ENCODE results near the gene TRIM14. TPM values are rescaled to one million over a fixed set of nuclear protein-coding genes. Genes with fewer than 3 reads are reported as not detected.

TRIM14 gene
- total RNA-seq, 1 donor from 2014 or later = 12.8 TPM

GRCh38 chr9:98096091-98096490, 22.9 kb downstream of the TRIM14 start:
- CTCF ChIA-PET = no interaction called here
- intact Hi-C loops (cut with micrococcal nuclease) = no loop called here
- TF ChIP-seq CTCF (IDR thresholded peaks at IDR 0.05) = no peak
- DNase-seq (no peak), ATAC-seq (ENCODE audit: low read depth) (no peak)
- peaks cover 34% of the 10 kb centered on the region for H3K4me1 Mint-ChIP-seq
- no peaks in the 10 kb centered on the region for H3K9me3 Mint-ChIP-seq
- no peak overlapping the region for H3K27ac Mint-ChIP-seq
- POLR2A ChIA-PET = no interaction called here
- H3K4me3 Mint-ChIP-seq = no peak overlapping the region
- H3K27me3 Mint-ChIP-seq = no peaks in the 10 kb centered on the region
- H3K36me3 Mint-ChIP-seq (ENCODE audit: low read depth) = peaks cover 35% of the 10 kb centered on the region

GRCh38 chr9:98095401-98095800, 23.6 kb downstream of the TRIM14 start:
- H3K4me3 Mint-ChIP-seq = no peak overlapping the region
- no peaks in the 10 kb centered on the region for H3K9me3 Mint-ChIP-seq
- H3K36me3 Mint-ChIP-seq (ENCODE audit: low read depth) = peaks cover 35% of the 10 kb centered on the region
- H3K27me3 Mint-ChIP-seq = no peaks in the 10 kb centered on the region
- no peak overlapping the region for H3K27ac Mint-ChIP-seq
- ATAC-seq (ENCODE audit: low read depth) (no peak), DNase-seq (no peak)
- intact Hi-C loops (cut with micrococcal nuclease) = no loop called here
- ChIA-PET POLR2A (no interaction called here), CTCF (no interaction called here)
- peaks cover 30% of the 10 kb centered on the region for H3K4me1 Mint-ChIP-seq
- TF ChIP-seq CTCF (IDR thresholded peaks at IDR 0.05) = no peak

GRCh38 chr9:98094851-98095250, 24.2 kb downstream of the TRIM14 start:
- H3K4me1 Mint-ChIP-seq = peaks cover 25% of the 10 kb centered on the region
- no peaks in the 10 kb centered on the region for H3K9me3 Mint-ChIP-seq
- H3K27ac Mint-ChIP-seq = no peak overlapping the region
- ChIA-PET POLR2A (no interaction called here), CTCF (no interaction called here)
- ATAC-seq (ENCODE audit: low read depth) (no peak), DNase-seq (no peak)
- no peak overlapping the region for H3K4me3 Mint-ChIP-seq
- no peaks in the 10 kb centered on the region for H3K27me3 Mint-ChIP-seq
- TF ChIP-seq CTCF (IDR thresholded peaks at IDR 0.05) = no peak
- intact Hi-C loops (cut with micrococcal nuclease) = no loop called here
- H3K36me3 Mint-ChIP-seq (ENCODE audit: low read depth) = peaks cover 37% of the 10 kb centered on the region

GRCh38 chr9:98094316-98094715, 24.7 kb downstream of the TRIM14 start:
- Mint-ChIP-seq H3K4me3 (no peak overlapping the region), H3K36me3 (ENCODE audit: low read depth) (peaks cover 36% of the 10 kb centered on the region), H3K4me1 (peaks cover 19% of the 10 kb centered on the region), H3K27me3 (no peaks in the 10 kb centered on the region), H3K27ac (no peak overlapping the region), H3K9me3 (no peaks in the 10 kb centered on the region)
- ATAC-seq (ENCODE audit: low read depth) (no peak), DNase-seq (no peak)
- TF ChIP-seq CTCF (IDR thresholded peaks at IDR 0.05) = no peak
- intact Hi-C loops (cut with micrococcal nuclease) = no loop called here
- ChIA-PET POLR2A (no interaction called here), CTCF (no interaction called here)

GRCh38 chr9:98092613-98092931, 26.4 kb downstream of the TRIM14 start:
- peaks cover 31% of the 10 kb centered on the region for H3K36me3 Mint-ChIP-seq (ENCODE audit: low read depth)
- no peak overlapping the region for H3K4me3 Mint-ChIP-seq
- H3K27me3 Mint-ChIP-seq = no peaks in the 10 kb centered on the region
- no peaks in the 10 kb centered on the region for H3K9me3 Mint-ChIP-seq
- intact Hi-C loops (cut with micrococcal nuclease) = no loop called here
- DNase-seq (no peak), ATAC-seq (ENCODE audit: low read depth) (no peak)
- no peak for TF ChIP-seq CTCF (IDR thresholded peaks at IDR 0.05)
- H3K27ac Mint-ChIP-seq = no peak overlapping the region
- peaks cover 12% of the 10 kb centered on the region for H3K4me1 Mint-ChIP-seq
- CTCF ChIA-PET = interaction anchor here (1.0 kb wide), 1 partner anchor 19 kb away, joined by 3 read pairs; no protein-coding TSS in a partner anchor
- POLR2A ChIA-PET = interaction anchor here (0.6 kb wide), 1 partner anchor 83 kb away, joined by 8 read pairs; no protein-coding TSS in a partner anchor
